NOMO-1 treated with dmso at 0.1 percent for 144 hours (cell line): Measurements from ENCODE around the gene ADAMTS12.
"Not testable (repeated sequence)": the region's sequence is repeated elsewhere in the genome, so short reads cannot be mapped to it uniquely, and the experiment has no call there.

Experiments used
- DNase-seq: peaks from one replicate; lab custom pipeline; 2025; ENCODE audit not compliant: unreplicated experiment; lab: John Stamatoyannopoulos, UW

ADAMTS12 gene

DNA sequence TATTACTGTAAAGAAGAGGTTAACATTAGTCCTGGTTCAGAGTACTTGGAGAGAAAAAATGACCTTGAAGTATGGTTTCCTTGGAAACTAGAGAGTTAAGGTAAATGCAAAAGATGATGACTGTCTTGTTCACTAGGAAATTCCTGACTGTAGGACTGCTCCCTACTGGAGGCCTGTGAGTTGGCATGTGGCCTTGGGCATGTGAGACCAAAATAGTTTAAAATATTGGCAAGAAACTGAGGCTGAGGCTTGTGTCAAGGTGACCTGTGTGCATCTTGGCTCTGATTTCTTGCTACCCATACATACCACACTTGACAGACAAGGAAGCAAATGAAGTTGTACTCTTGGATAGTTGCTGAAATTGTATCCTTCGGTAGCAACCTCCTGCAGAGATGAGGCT is 354.6 kb downstream of the ADAMTS12 start:
- no peak for DNase-seq

DNA sequence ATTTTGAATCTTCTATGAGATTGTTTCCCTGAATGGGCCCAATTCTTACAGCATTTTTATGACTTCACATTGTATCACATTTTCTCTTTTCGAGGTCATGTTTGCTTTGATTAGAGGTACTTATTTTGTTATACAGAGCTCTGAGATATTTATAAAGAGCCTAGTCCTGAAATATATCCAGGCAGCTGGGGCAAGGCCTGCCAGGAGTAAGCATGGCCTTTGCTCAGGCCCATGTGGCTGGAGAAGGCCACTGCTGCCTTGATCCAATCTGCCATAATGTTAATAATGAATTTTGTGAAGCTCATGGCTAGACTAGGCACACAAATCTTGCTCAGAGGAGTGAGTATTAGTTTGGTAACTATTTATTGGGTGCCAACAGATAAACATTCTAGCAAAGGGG is 355.0 kb downstream of the ADAMTS12 start:
- no peak for DNase-seq

DNA sequence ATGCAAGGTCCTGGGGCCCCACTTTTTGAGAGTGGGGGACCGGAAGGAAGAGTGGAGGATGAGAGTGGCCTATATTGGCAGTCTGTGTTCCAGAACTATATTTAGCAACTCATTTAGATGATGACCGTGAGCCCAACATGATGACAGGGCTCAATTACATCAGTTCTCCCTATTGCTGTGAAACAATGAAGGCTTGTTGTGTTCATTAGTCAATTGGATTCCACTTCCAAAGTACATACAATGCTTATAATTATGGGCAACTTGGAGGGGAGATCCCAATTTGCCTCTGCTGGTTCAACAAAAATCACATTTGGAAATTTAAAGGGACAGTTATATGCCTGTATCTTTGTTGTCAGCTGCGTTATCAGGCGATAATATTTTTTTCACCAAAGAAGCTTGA is 360.0 kb downstream of the ADAMTS12 start:
- no peak for DNase-seq

DNA sequence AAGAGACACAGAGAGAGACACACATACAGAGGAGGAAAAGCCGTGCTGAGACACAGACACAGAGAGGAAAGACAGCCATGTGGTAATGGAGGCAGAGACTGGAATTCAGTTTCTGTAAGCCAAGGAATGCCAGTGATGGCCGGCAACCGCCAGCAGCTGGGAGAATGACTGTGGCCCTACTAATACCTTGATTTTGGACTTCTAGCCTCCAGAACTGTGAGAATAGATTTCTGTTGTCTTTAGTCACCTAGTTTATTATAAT is 360.8 kb downstream of the ADAMTS12 start:
- DNase-seq: no peak

DNA sequence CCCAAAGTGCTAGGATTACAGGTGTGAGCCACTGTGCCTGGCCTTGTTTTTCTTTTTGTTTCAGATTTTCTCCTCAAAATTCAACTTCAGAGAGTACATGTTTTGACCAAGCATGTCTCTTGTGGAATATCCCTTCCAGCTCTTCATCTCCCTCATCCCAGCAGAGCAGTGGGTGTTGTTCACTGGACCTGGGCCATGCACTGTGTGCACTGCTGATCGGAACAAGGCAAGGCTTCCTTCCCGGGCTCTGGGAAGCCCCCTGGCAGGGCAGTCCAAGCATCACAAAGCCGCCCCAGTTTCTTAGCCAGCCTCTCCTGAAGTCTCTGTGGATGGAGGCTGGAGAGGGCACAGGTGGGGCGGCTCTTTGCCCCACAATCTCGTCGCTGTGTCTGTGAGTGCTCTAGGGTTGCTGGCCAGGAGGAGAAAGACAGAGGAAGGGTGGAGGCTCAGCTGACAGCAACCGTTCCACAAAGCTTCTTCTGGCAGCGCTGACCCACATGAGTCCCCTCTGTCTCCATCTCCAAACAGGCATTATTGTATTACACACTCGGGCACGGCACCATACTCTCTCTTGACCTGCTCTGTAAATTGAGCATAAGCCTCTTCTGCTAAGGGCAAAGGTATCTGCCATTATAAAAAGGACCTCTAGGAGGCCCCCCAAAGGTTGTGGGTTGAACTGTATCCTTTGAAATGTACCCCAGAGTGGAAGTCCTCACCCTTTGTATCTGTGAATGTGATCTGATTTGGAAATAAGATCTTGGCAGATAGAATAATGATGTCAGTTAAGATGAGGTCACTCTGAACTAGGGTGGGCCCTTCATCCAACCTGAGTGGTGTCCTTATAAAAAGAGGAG is 361.4 kb downstream of the ADAMTS12 start:
- DNase-seq: no peak

DNA sequence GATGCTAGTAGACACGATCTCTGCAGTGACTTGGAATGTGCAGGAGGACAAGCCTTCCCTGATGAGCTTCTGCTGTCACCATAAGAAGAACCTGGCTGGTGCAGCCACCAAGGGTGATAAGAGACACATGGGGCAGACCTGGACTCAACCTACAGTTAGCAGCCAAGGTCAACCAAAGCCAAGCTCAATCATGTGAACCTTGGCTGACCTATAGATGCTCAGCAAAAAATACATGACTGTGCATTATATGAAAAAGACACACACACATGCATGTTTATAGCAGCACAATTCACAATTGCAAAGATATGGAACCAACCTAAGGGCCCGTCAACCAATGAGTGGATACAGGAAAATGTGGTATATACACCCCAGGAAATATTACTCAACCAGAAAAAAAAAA is 364.1 kb downstream of the ADAMTS12 start:
- no peak for DNase-seq

DNA sequence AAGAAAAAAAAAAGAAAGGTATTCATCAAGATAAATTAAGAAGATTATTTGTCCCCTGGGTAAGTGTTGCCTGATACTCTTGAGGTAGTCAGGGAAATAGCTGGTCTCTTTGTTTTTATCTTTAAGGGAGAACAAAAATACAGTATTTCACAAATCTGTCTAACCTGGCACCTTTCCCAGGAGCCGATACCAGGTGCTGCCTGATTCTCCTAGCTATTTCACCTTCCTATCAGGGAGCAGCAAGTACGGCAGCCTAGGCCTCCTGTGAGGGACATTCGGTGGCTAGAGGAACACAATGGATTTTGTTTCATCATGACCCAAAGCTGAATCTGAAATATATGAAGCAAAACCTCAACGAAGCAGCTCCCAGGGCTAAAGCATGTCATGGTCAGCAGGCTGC is 365.0 kb downstream of the ADAMTS12 start:
- DNase-seq: no peak

DNA sequence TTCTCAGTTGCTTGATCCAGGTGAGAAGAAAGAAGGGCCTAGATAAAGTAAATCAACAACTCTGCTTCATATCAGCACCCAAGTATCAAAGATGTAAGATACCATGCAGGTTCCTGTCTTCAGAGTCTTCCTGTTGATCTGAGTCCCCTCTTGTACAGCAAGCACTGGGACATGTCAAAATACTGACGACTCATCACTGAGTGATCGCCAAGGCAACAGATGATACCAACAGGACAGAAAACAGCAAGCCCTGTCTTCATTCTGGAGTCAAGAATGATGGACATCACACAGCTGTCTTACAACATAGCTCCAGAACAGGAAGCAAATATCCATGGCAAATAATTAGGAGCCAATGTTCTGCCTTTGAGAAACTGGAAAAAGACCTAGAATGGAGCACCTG is 367.3 kb downstream of the ADAMTS12 start:
- no peak for DNase-seq

DNA sequence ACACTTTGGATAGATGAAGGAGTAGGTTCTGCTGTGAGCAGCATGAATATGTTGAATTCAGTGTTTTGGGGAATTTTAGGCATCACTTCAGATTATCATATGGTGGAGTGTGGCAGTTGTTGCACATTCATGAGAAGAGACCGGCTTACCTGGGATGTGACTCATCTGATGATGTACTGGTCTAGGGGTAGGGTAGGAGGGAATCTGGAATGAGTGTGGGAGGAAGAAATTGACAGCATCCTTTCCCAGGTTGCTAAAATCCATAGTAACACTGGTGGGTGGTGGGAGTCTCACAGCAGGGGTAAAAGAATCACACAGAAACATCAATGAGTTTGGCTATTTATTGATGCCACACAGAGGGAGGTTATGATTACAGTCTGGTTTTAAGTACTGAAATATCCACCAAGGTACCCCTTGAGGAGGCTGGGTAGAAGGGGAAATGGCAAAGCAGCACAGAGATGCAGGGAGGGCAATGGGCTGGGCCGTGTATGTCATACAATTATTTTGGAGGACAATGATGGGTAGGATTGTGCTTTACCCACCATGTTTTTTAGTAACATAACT is 368.5 kb downstream of the ADAMTS12 start:
- DNase-seq: no peak

DNA sequence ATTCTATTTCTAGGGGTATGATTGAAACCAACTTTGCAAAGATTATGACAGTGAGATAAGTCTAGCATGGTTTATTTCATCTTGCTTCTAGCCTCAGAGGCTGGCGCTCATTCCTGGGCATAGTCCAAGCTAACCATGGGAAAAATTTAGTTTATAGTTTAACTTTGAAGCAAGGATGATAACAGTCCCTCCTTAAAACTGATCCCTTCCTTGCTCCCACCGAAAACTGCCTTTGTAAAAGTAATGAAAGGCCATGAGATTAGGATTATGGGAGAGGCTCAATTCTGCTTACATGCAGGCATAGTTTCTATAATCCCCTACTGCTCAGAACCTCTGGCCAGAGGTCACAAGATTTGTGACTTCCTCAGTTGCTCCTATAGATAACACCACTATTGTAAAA is 375.4 kb downstream of the ADAMTS12 start:
- no peak for DNase-seq

DNA sequence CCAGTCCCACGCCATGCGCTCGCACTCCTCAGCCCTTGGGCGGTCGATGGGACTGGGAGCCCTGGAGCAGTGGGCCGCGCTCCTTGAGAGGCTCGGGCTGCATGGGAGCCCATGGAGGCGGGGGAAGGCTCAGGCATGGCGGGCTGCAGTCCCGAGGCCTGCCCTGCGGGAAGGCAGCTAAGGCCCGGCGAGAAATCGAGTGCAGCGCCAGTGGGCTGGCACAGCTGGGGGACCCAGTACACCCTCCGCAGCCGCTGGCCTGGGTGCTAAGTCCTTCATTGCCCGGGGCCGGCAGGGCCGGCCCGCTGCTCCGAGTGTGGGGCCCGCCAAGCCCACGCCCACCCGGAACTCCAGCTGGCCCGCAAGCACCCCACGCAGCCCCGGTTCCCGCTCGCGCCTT is 376.4 kb downstream of the ADAMTS12 start:
- not testable (repeated sequence) for DNase-seq

DNA sequence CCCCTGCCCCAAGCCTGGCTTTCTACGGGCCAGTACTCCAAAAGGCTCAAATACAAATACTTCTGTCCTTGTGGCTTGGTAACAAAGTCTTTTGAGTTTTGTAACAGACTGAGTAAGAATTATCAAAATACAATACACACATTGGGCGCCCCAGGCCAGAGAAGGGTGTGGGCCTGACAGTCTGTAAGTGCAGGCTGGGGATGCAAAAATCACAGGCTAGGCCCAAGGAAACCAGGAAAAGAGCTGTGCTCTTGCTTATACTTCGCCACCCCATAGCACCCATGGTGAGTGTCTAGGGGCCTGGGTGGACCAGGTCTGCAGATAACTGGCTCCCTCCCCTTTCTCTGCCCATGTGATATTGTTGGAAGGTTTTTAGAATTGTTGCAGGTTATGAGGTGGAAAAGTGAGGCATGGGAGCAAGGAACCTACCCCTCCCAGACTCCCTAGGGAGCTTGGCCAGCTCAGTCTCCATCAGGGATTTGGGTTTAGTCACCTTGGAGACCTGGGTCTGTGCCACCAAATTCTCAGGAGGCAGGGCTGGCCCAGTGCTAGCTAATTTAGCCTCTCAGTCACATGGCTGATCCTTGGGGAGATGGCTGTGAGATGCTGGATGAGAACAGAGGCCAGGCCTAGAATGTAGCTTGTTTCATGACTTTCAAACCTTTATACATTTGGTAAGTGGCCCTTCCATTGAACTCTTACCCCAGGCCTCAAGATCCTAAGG is 378.2 kb downstream of the ADAMTS12 start:
- no peak for DNase-seq

DNA sequence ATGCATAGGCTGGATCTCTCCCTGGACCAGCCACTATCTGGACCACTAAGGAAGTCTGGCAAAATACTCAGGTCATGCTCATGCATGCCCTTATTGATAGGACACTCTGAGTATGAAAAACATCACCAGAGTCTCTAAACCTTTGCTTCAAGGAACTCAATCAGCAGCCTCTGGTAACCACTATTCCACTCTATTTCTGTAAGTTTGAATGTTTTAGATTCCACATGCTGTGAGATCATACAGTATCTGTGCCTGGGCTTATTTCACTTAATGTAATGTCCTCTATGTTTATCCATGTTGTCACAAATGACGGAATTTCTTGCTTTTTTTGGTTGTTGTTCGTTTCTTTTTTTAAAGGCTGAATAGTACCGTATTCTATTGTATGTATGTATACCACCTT is 382.8 kb downstream of the ADAMTS12 start:
- DNase-seq: no peak

DNA sequence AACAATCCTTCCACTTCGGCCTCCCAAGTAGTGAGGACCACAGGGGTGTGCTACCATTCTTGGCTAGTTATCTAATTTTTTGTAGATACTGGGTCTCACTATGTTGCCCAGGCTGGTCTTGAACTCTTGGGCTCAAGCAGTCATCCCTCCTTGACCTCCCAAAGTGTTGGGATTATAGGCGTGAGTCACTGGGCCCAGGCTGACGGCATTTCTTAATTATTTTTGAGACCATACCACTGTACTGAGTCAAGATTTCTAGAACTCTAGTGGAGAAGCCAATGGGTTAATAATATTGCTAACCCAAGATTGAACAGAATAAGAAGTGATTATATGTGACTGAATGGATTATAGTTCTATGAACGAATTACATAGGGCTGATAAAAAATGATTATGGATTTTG is 384.4 kb downstream of the ADAMTS12 start:
- no peak for DNase-seq

DNA sequence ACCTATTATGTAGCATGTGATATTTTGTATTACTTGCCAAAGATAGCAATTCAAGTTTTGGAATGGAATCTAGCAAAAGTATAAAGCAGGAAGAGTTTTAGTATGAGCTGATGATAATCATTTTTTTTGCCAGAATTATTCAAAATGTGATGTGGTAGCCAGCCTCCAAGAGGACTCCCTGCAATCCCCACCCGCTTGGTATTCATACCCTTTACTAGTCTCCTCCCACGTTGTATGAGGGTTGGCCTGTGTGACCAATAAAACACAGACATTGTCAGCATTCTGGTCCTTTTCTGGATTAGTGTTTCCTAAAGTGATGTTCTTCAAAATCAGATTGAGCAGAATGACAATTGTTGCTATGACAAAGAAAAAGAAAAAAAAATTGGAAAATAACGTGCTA is 387.2 kb downstream of the ADAMTS12 start:
- DNase-seq: no peak

DNA sequence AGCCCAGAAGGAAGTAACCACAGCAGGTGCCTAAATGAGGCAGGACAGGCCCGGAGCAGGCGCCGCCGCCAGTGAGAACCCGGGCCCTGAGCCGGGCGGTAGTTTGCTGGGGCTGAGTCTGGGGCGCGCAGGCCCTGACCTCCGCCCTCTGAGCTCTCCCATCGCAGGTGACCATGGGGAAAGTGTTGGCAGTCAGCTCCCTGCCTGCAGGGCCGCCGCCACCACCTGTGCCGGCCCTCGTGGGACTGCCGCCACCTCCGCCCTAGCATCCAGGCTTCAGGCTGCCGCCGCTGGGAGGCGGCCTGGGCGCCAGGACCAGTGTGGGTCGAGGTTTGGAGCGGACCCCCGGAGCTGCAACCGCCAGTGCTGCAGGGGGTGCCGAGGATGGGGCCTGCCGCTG is 389.9 kb downstream of the ADAMTS12 start:
- DNase-seq: no peak

DNA sequence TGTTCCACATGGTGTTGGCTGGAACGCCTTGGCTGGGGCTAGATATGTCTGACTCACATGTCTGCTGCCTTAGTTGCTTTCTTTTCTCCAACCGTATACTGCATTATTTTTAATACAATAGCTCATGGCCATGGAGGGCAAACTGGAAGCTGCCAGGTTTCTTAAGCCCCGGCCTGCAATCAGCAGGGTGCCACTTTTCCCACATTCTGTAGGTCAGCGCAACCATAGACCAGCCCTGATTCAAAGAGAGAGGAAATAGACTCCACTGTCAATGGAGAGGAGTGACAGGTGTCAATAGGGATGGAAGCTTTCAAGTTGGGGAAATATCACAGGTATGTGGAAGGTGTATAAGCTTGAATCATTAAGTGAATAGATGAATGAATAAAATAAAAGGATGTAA is 390.5 kb downstream of the ADAMTS12 start:
- DNase-seq: no peak

DNA sequence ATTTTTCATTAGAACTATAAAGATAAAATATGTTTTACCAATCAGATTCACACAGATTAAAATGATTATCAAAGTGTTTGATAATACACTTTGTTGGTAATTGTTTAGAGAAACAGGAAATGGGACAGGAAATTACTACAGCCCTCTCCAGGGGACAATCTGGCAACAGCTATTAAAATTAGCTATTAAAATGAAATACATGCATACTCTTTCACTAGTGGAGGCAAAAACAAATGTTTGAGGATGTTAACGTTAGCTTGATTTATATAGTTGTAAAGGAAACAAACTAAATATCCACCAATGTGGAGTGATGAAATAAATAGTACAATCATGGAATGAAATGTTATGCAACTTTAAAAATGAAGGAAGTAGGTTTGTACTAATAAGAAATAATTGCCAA is 397.3 kb downstream of the ADAMTS12 start:
- no peak for DNase-seq

DNA sequence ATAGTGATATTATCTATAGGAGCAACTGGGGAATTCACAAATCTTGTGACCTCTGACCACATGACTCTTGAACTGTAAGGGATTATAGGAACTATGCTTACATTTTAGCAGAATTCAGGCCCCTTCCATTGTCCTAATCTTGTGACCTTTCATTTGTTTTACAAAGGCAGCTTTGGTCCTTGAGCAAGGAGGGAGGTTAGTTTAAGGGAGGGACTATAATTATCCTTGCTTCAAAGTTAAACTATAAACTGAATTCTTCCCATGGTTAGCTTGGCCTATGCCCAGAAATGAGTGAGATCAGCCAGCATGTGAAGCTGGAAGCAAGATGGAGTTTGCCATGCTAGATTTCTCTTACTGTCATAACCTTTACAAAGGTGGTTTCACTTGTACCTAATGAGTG is 399.8 kb downstream of the ADAMTS12 start:
- no peak for DNase-seq

DNA sequence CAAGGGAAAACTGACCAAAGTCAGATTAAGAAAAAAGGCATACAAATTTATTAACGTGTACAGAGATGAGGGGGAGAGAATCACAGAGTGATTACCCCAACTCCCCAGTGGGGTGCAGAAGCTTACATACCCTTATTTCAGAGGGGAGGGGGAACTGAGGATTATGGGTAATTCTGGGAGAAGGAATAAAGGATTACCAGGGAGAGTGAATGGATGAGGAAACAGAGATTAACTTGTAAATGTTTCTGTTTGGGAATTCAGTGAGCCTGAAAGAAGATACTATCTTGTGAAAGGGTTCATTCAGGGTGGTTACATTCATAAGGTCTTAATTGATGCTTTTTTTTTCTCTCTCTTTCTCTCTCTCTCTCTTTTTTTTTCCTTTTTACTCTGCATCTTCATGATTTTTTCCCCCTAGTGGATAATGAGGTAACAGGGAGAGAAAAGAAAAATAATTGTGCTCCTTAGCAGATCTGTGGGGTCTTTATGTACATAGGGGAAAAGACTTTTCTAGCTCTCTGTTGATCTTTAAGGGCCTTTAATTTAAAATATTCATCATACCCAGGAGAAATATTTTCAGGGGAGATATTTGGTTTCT is 401.6 kb downstream of the ADAMTS12 start:
- no peak for DNase-seq

DNA sequence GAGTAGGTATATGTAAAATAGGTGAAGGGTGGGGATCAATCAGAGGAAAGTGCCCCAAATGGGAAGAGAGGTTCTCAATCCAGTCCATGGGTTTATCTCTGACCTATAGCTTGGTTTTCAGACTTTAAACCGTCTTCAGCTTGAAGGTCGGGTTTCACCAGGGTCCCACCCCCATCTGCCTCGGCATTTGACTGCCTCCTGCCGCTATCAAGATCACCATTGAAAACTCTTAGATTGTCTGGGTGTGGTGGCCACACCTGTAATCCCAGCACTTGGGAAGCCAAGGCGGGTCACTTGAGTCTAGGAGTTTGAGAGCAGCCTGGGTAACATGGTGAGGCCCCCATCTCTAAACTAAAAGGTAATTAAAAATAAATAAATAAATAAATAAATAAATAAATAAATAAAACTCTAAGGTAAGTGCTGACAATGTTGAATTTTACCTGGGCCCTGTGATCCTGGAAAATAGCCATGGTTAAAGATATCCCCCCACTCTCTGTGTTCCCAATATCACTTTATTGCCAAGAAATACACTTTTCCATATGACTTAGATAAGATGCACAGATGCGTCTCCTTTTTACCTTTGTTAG is 402.2 kb downstream of the ADAMTS12 start:
- DNase-seq: no peak
